ENCODE measurements around the gene ERRFI1. TPM values are rescaled to one million over a fixed set of nuclear protein-coding genes. Genes with fewer than 3 reads are reported as not detected.

ERRFI1 gene
- total RNA-seq, 1 donor from 2014 or later: 92.8 TPM

- no peak for TF ChIP-seq CTCF (IDR thresholded peaks at IDR 0.05)
- ATAC-seq: no peak
- Histone ChIP-seq H3K4me1 (peaks cover 40% of the 10 kb centered on the region), H3K36me3 (no peaks in the 10 kb centered on the region), H3K4me3 (peak overlapping the region; percentile 76), H3K27me3 (no peaks in the 10 kb centered on the region), H3K9me3 (no peaks in the 10 kb centered on the region), H3K27ac (peak overlapping the region; percentile 95)
- no peak for DNase-seq
- intact Hi-C loops (cut with DNase I): loop anchor here (10.0 kb wide), 1 partner anchor 290 kb away; the partner anchor contains the start of gene SLC45A1
These were observed 943 bp downstream of the ERRFI1 start for GRCh38 chr1:8025061-8025670.

GRCh38 chr1:8024329-8024728 lies 1.8 kb downstream of the ERRFI1 start:
- intact Hi-C loops (cut with DNase I): loop anchor here (10.0 kb wide), 1 partner anchor 290 kb away; the partner anchor contains the start of gene SLC45A1
- Histone ChIP-seq H3K4me1 (peaks cover 49% of the 10 kb centered on the region), H3K27ac (peak overlapping the region; percentile 18), H3K4me3 (peak overlapping the region; percentile 76), H3K36me3 (no peaks in the 10 kb centered on the region), H3K9me3 (no peaks in the 10 kb centered on the region), H3K27me3 (no peaks in the 10 kb centered on the region)
- no peak for TF ChIP-seq CTCF (IDR thresholded peaks at IDR 0.05)
- no peak for DNase-seq
- ATAC-seq: no peak

DNA sequence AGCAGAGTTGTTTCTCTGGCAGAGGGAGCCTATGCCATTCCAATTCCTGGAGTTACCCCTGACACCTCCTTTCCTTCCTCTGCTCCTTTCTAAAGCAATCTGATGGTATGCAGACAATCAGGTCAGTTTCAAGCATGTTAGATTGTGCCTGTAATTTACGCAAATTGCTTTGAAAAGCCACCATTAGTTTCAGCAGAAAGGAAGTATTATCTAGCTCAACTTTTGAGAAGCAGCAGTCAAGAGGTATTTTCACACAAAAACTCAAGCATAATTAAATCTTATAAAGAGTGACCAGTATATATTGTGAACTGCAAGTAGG lies 2.2 kb downstream of the ERRFI1 start:
- Histone ChIP-seq H3K27ac (peak overlapping the region; percentile 18), H3K4me1 (peaks cover 52% of the 10 kb centered on the region), H3K9me3 (no peaks in the 10 kb centered on the region), H3K36me3 (no peaks in the 10 kb centered on the region), H3K4me3 (peak overlapping the region; percentile 76), H3K27me3 (no peaks in the 10 kb centered on the region)
- intact Hi-C loops (cut with DNase I): loop anchor here (10.0 kb wide), 1 partner anchor 291 kb away; the partner anchor contains the start of gene SLC45A1
- ATAC-seq (no peak), DNase-seq (no peak)
- no peak for TF ChIP-seq CTCF (IDR thresholded peaks at IDR 0.05)

DNA sequence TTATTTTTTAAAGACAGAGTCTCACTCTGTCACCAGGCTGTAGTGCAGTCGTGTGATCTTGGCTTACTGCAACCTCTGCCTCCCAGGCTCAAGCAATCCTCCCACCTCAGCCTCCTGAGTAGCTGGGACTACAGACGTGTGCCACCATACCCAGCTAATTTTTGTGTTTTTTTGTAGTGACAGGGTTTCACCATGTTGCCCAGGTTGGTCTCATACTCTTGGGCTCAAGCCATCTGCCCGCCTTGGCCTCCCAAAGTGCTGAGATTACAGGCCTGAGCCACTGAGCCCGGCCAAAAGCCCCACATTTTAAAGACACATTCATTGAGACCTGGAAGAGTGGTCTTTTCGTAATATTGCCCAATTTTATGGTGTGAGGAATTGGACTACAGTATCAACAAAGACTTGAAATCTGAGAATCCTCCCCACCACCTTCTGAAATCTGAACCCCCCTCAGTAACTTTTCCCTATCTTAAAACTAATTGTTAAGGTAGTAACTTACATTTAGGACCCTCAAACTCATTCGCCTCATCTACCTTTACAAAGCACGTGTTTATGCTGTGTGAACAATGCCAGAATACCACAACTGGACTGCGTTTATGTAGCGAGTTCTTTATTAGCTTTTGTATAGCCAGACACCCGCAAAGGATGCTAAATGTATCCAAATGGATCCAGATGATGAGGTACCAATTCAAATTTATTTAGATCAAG lies 2.7 kb downstream of the ERRFI1 start:
- no peaks in the 10 kb centered on the region for H3K36me3 ChIP-seq
- ATAC-seq (no peak), DNase-seq (no peak)
- intact Hi-C loops (cut with DNase I): loop anchor here (10.0 kb wide), 1 partner anchor 291 kb away; the partner anchor contains the start of gene SLC45A1
- TF ChIP-seq CTCF (IDR thresholded peaks at IDR 0.05): no peak
- peak overlapping the region; percentile 76 for H3K4me3 ChIP-seq
- peaks cover 52% of the 10 kb centered on the region for H3K4me1 ChIP-seq
- H3K9me3 ChIP-seq: no peaks in the 10 kb centered on the region
- H3K27me3 ChIP-seq: no peaks in the 10 kb centered on the region
- H3K27ac ChIP-seq: peak overlapping the region; percentile 18

- H3K27me3 ChIP-seq: no peaks in the 10 kb centered on the region
- no peaks in the 10 kb centered on the region for H3K36me3 ChIP-seq
- DNase-seq (no peak), ATAC-seq (no peak)
- intact Hi-C loops (cut with DNase I): loop anchor here (10.0 kb wide), 1 partner anchor 292 kb away; the partner anchor contains the start of gene SLC45A1
- H3K9me3 ChIP-seq: no peaks in the 10 kb centered on the region
- TF ChIP-seq CTCF (IDR thresholded peaks at IDR 0.05): no peak
- peak overlapping the region; percentile 76 for H3K4me3 ChIP-seq
- peaks cover 46% of the 10 kb centered on the region for H3K4me1 ChIP-seq
- H3K27ac ChIP-seq: no peak overlapping the region
These were observed 3.5 kb downstream of the ERRFI1 start for GRCh38 chr1:8022395-8023286.
